Loucy (cell line): Measurements from ENCODE around the gene MAD1L1.

Experiments used
- H2AFZ ChIP-seq: fragments of 200-600 bp; sonication (generic); 2 replicates; pipeline ENCODE4 v1.6.0; 2016; ENCODE audit warnings: antibody characterized with exemption, mild to moderate bottlenecking, low read length, moderate library complexity
- H3F3A ChIP-seq: fragments of 200-600 bp; 2 replicates; pipeline ENCODE4 v1.6.0; 2016; ENCODE audit warnings: antibody characterized with exemption, low read depth, mild to moderate bottlenecking
- H3K27me3 ChIP-seq: fragments of 200-600 bp; sonication (generic); 2 replicates; pipeline ENCODE4 v1.6.1; 2014; ENCODE audit warnings: low read length, mild to moderate bottlenecking; ENCODE audit not compliant: insufficient read depth, poor library complexity, severe bottlenecking
- H3K36me3 ChIP-seq: fragments of 200-600 bp; sonication (generic); 2 replicates; pipeline ENCODE4 v1.6.1; 2016; ENCODE audit warnings: low read length; ENCODE audit not compliant: insufficient read depth
- H3K4me1 ChIP-seq: fragments of 200-600 bp; sonication (generic); 2 replicates; pipeline ENCODE4 v1.5.1; 2014; ENCODE audit warnings: low read length, mild to moderate bottlenecking; ENCODE audit not compliant: insufficient read depth, poor library complexity, severe bottlenecking
- H3K4me2 ChIP-seq: fragments of 200-600 bp; sonication (generic); 2 replicates; pipeline ENCODE4 v1.6.0; 2014; ENCODE audit warnings: antibody characterized with exemption, low read length, low read depth, mild to moderate bottlenecking; ENCODE audit not compliant: poor library complexity, severe bottlenecking
- H3K4me3 ChIP-seq: fragments of 200-600 bp; sonication (generic); 2 replicates; pipeline ENCODE4 v1.5.1; 2014; ENCODE audit warnings: low read length, mild to moderate bottlenecking, mixed read lengths; ENCODE audit not compliant: poor library complexity, severe bottlenecking
- H3K79me2 ChIP-seq: fragments of 200-600 bp; sonication (generic); 2 replicates; pipeline ENCODE4 v1.6.1; 2014; ENCODE audit warnings: low read length; ENCODE audit not compliant: insufficient read depth
- H3K9ac ChIP-seq: fragments of 200-600 bp; sonication (generic); 2 replicates; pipeline ENCODE4 v1.6.0; 2014; ENCODE audit warnings: mild to moderate bottlenecking, low read depth, low read length, moderate library complexity; ENCODE audit not compliant: poor library complexity, severe bottlenecking
- H3K9me2 ChIP-seq: fragments of 200-600 bp; sonication (generic); replicated peaks from 2 replicates; pipeline ENCODE4 v1.6.1; 2016; ENCODE audit warnings: low read depth, low read length, mixed read lengths
- H3K9me3 ChIP-seq: fragments of 200-600 bp; sonication (generic); 2 replicates; pipeline ENCODE4 v1.6.1; 2014; ENCODE audit warnings: mild to moderate bottlenecking, antibody characterized with exemption, low read length, low read depth; ENCODE audit not compliant: insufficient read depth
- H4K20me1 ChIP-seq: fragments of 200-600 bp; sonication (generic); 2 replicates; pipeline ENCODE4 v1.6.0; 2014; ENCODE audit warnings: antibody characterized with exemption, low read length, mild to moderate bottlenecking; ENCODE audit not compliant: insufficient read depth, poor library complexity, severe bottlenecking
- EZH2phosphoT487 ChIP-seq: fragments of 200-600 bp; IDR thresholded peaks from 2 replicates; pipeline ENCODE4 v1.6.1; 2018; ENCODE audit warnings: antibody characterized with exemption, mild to moderate bottlenecking, moderate library complexity, borderline replicate concordance
- TF ChIP-seq, protein P1 (sequence below): fragments of 200-600 bp; sonication (generic); conservative IDR thresholded peaks from 2 replicates; pipeline ENCODE4 v1.5.1; 2014; ENCODE audit warnings: mild to moderate bottlenecking, antibody characterized with exemption, low read length

MAD1L1 gene

DNA sequence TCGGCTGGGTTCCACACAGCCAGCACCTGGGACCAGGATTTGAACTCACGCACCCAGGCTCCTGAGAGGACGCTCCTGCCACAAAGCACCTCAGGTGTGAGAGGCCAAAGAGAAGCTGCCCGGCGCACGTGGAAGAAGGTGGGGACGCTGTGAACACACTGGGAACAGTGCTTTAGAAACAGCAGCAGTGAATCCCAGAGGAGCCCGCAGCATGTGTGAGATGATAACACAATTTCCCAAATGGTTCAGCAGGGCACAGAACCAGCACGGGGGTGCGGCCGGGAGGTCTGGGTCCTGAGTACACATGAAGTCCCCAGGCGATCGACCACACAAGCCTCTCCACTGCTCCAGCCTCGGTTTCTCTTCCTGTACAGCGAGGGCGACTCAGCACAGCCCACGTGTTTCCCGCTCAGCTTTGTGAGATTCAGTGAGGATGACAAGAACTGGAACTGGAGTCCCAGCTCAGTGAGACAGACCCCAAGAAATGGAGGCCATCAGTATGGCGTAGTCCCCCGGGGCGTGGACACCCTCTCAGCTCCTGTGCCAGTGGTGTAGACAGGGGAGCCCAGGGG lies 188.3 kb downstream of the MAD1L1 start:
- no peak overlapping the region for H3K4me2 ChIP-seq

DNA sequence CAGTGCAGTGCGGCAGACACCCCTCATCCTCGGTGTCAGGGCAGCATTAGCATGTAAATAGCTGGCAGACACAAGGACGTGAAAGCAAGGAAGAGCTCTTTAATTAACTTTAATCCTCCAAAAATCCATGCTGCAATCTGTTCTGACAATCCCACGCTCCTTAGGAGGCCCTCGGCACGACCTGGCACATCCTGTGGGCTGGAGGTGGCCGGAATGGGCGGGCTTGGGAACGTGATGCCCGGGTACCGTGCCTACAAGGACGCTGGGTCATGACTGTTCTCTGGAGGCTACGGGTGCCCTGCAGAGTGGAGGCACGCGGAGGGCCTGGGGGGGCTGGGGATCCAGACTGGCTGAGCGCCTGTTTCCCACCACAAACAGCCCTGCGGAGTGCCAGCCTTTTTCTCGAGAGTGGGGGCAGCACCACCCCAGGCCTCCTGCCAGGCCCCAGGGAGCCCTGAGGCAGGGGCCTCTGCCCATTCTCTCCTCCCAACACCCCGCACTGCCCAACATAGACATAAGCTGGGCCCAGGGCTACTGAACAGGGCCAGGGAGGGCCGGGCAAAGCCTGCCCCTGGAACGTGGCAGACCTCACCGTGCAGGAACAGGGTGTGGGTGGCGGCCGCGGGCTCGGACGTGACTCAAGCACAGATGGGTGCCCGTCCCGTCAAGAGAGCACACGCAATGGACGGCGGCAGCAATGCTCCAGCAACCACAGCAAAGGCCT lies 189.3 kb downstream of the MAD1L1 start:
- H3K4me1 ChIP-seq: peaks cover 22% of the 10 kb centered on the region
- H3K9me2 ChIP-seq: no peaks in the 10 kb centered on the region
- H2AFZ ChIP-seq: no peak overlapping the region
- TF ChIP-seq, protein P1, sequence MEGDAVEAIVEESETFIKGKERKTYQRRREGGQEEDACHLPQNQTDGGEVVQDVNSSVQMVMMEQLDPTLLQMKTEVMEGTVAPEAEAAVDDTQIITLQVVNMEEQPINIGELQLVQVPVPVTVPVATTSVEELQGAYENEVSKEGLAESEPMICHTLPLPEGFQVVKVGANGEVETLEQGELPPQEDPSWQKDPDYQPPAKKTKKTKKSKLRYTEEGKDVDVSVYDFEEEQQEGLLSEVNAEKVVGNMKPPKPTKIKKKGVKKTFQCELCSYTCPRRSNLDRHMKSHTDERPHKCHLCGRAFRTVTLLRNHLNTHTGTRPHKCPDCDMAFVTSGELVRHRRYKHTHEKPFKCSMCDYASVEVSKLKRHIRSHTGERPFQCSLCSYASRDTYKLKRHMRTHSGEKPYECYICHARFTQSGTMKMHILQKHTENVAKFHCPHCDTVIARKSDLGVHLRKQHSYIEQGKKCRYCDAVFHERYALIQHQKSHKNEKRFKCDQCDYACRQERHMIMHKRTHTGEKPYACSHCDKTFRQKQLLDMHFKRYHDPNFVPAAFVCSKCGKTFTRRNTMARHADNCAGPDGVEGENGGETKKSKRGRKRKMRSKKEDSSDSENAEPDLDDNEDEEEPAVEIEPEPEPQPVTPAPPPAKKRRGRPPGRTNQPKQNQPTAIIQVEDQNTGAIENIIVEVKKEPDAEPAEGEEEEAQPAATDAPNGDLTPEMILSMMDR: no peak
- no peak for TF ChIP-seq EZH2phosphoT487
- no peaks in the 10 kb centered on the region for H3K9me3 ChIP-seq
- no peak overlapping the region for H3K4me3 ChIP-seq
- no peaks in the 10 kb centered on the region for H3F3A ChIP-seq
- no peaks in the 10 kb centered on the region for H3K27me3 ChIP-seq
- H3K79me2 ChIP-seq: peaks cover 8% of the 10 kb centered on the region; the same call in 1 of the 2 replicates
- no peaks in the 10 kb centered on the region for H4K20me1 ChIP-seq
- no peak overlapping the region for H3K9ac ChIP-seq
- H3K36me3 ChIP-seq: peaks cover 17% of the 10 kb centered on the region; the same call in 1 of the 2 replicates
- H3K4me2 ChIP-seq: no peak overlapping the region

More for the DNA sequence above, 188.3 kb downstream of the MAD1L1 start:
- Histone ChIP-seq H3K4me1 (peaks cover 13% of the 10 kb centered on the region), H3K79me2 (peaks cover 8% of the 10 kb centered on the region; the same call in 1 of the 2 replicates), H3K9me2 (no peaks in the 10 kb centered on the region), H3K4me3 (no peak overlapping the region), H3K27me3 (no peaks in the 10 kb centered on the region), H2AFZ (no peak overlapping the region), H3K9ac (no peak overlapping the region), H3K9me3 (no peaks in the 10 kb centered on the region), H4K20me1 (peaks cover 3% of the 10 kb centered on the region), H3F3A (no peaks in the 10 kb centered on the region), H3K36me3 (peaks cover 17% of the 10 kb centered on the region; the same call in 1 of the 2 replicates)
- TF ChIP-seq, protein P1: no peak
- TF ChIP-seq EZH2phosphoT487: no peak

DNA sequence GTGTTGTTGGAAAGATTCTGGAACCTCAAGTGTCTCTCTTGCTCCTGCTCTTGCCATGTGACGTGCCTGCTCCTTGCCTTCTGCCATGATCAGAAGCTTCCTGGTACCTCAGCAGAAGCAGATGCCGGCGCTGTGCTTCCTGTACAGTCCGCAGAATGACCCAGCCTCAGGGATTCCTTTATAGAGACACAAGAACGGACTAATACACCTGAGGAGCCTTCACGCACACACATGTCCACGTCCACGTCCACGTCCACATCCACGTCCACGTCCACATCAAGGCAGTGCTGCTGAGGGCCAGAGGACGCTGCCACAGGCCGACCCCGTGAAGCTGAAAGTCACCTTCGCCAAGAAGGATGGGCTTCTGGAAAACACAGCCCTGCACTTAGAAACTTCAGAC lies 190.1 kb downstream of the MAD1L1 start:
- Histone ChIP-seq H3K4me3 (no peak overlapping the region), H3K27me3 (no peaks in the 10 kb centered on the region), H2AFZ (no peak overlapping the region), H3F3A (no peaks in the 10 kb centered on the region), H3K9me2 (no peaks in the 10 kb centered on the region), H3K79me2 (peaks cover 8% of the 10 kb centered on the region; the same call in 1 of the 2 replicates), H4K20me1 (no peaks in the 10 kb centered on the region), H3K36me3 (peaks cover 17% of the 10 kb centered on the region; the same call in 1 of the 2 replicates), H3K9me3 (no peaks in the 10 kb centered on the region), H3K4me2 (no peak overlapping the region), H3K4me1 (peaks cover 23% of the 10 kb centered on the region), H3K9ac (no peak overlapping the region)
- TF ChIP-seq EZH2phosphoT487: no peak
- TF ChIP-seq, protein P1: no peak
